Vagina (tissue), 2 donors: ENCODE data around the gene CREG2. TPM values are rescaled to one million over a fixed set of nuclear protein-coding genes. Genes with fewer than 3 reads are reported as not detected.
A peak's percentile ranks its signal among the peaks of the same experiment; 100 is the strongest.

ENCODE experiments used
- DNase-seq, 2 donors: peaks; one replicate each; pipeline ENCODE4 v3.0.0-alpha.2; 2017; ENCODE audit errors: extremely low spot score in 2 of 2
- H3K27ac ChIP-seq: fragments of 200-600 bp; sonication (generic); one replicate; pipeline ENCODE4 v1.5.1; 2019
- H3K27me3 ChIP-seq: fragments of 200-600 bp; sonication (generic); one replicate; pipeline ENCODE4 v1.5.1; 2019
- H3K36me3 ChIP-seq, 2 donors: fragments of 200-600 bp; sonication (generic); one replicate each; pipeline ENCODE4 v1.5.1; 2017 to 2019
- H3K4me1 ChIP-seq: fragments of 200-600 bp; sonication (generic); one replicate; pipeline ENCODE4 v1.5.1; 2019
- H3K4me3 ChIP-seq, 2 donors: fragments of 200-600 bp; sonication (generic); 1 replicate in 1 of 2; 2 replicates in 1 of 2; pipeline ENCODE4 v1.5.1; 2016 to 2019
- H3K9me3 ChIP-seq: fragments of 200-600 bp; sonication (generic); one replicate; pipeline ENCODE4 v1.5.1; 2019
- POLR2A ChIP-seq, 2 donors: fragments of 450-650 bp; IDR thresholded peaks; one replicate each; pipeline ENCODE4 v1.6.1; 2017; ENCODE audit warnings: antibody characterized with exemption in 2 of 2, mild to moderate bottlenecking in 2 of 2, moderate library complexity in 2 of 2
- POLR2AphosphoS5 ChIP-seq, 2 donors: sonication (generic); formaldehyde crosslinking; IDR thresholded peaks; one replicate each; pipeline ENCODE4 v1.9.0; 2017; ENCODE audit warnings: antibody characterized with exemption in 2 of 2, mild to moderate bottlenecking in 2 of 2, low read depth in 1 of 2; ENCODE audit not compliant: insufficient read depth in 1 of 2
- intact Hi-C: fragments of 100-400 bp; cut with DNase I; formaldehyde crosslinking; loops from one replicate; pipeline ENCODE4 v1.15.1; 2023
- total RNA-seq: library from RNA; depleted of rRNA; stranded (reverse); fragments of >200 nt; gene quantifications from one replicate; pipeline ENCODE4 v1.2.3, GENCODE V29; 2016
- TF ChIP-seq, protein P1 (sequence below), 3 experiments: fragments of 450-650 bp in 2 of 3; fragments of 200-600 bp in 1 of 3; sonication (generic) in 1 of 3; IDR thresholded peaks; one replicate each; pipeline ENCODE4 v1.5.1; 2017 to 2019; ENCODE audit warnings: antibody characterized with exemption in 3 of 3, mild to moderate bottlenecking in 2 of 3, moderate library complexity in 2 of 3

Gene CREG2
- total RNA-seq, 1 donor from 2014 or later, result 0.25 TPM

DNA sequence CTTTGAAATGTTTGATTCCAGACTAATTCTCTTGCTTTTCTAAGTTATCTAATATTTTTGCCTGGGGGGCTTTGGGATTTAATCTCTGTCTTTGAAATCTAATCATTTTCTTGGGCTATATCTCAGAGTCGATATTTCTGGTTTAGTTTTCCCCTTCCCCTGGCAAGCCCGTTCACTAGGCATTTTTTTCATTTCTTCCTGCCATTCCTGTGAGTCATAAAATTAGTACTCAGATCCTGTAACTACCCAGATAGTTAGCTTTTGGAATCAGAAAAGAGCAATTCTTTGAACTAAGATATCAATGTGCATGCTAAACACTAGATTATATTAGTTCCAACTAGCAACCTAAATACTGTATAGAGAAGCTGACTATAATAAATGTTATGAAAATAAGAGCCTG is 49.4 kb downstream of the CREG2 start:
- DNase-seq, result no peak
- intact Hi-C loops, result no loop called here
- no peak for TF ChIP-seq POLR2AphosphoS5 (IDR thresholded peaks at IDR 0.05; ENCODE audit: insufficient read depth in 1 of 2, low read depth in 1 of 2)
- no peak for TF ChIP-seq POLR2A (IDR thresholded peaks at IDR 0.05)
- TF ChIP-seq, protein P1, sequence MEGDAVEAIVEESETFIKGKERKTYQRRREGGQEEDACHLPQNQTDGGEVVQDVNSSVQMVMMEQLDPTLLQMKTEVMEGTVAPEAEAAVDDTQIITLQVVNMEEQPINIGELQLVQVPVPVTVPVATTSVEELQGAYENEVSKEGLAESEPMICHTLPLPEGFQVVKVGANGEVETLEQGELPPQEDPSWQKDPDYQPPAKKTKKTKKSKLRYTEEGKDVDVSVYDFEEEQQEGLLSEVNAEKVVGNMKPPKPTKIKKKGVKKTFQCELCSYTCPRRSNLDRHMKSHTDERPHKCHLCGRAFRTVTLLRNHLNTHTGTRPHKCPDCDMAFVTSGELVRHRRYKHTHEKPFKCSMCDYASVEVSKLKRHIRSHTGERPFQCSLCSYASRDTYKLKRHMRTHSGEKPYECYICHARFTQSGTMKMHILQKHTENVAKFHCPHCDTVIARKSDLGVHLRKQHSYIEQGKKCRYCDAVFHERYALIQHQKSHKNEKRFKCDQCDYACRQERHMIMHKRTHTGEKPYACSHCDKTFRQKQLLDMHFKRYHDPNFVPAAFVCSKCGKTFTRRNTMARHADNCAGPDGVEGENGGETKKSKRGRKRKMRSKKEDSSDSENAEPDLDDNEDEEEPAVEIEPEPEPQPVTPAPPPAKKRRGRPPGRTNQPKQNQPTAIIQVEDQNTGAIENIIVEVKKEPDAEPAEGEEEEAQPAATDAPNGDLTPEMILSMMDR (IDR thresholded peaks at IDR 0.05), result no peak
- H3K36me3 ChIP-seq, result no peaks in the 10 kb centered on the region
- H3K27ac ChIP-seq, result no peak overlapping the region
- H3K27me3 ChIP-seq, result no peaks in the 10 kb centered on the region
- no peaks in the 10 kb centered on the region for H3K4me1 ChIP-seq
- H3K4me3 ChIP-seq, result no peak overlapping the region
- H3K9me3 ChIP-seq, result no peaks in the 10 kb centered on the region

DNA sequence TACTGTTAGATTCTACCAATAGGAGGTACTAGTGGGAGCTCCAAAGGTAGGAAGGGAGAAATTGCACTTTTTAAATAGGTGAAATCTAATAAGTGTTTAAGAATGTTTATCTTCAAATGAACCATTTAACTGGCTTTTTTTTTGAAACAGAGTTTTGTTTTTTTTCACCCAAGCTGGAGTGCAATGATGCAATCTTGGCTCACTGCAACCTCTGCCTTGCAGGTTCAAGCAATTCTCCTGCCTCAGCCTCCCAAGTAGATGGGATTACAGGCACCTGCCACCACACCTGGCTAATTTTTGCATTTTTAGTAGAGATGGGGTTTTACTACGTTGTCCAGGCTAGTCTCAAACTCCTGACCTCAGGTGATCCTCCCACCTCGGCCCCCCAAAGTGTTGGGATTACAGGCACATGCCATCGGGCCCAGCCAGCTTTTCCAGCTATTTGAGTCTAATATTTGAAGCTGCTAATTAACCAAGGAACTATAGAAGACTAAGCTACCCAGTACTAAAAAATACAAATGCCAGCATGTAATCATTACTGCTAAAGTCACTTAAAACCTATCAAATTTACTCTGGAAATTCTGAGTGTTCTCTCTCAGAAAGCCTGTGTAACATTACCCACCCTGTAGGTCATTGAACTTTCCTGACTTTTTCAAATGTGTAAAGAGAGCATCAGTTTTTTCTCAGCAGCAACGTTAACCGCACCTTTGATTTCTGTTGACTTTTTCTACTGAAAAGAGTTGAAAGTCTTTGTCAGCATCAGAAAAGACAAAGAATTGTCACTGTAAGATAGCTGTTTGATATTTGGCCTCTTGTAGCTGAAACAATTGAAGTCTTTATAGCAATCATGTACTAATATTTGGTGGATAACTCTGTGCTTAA is 54.2 kb downstream of the CREG2 start:
- TF ChIP-seq POLR2A (IDR thresholded peaks at IDR 0.05), result no peak
- TF ChIP-seq, protein P1 (IDR thresholded peaks at IDR 0.05), result no peak
- TF ChIP-seq POLR2AphosphoS5 (IDR thresholded peaks at IDR 0.05; ENCODE audit: insufficient read depth in 1 of 2, low read depth in 1 of 2), result no peak
- no peaks in the 10 kb centered on the region for H3K9me3 ChIP-seq
- no peak for DNase-seq
- H3K4me1 ChIP-seq, result peaks cover 23% of the 10 kb centered on the region
- no peak overlapping the region for H3K27ac ChIP-seq
- no peak overlapping the region for H3K4me3 ChIP-seq
- no peaks in the 10 kb centered on the region for H3K27me3 ChIP-seq
- intact Hi-C loops, result no loop called here
- no peaks in the 10 kb centered on the region for H3K36me3 ChIP-seq

- no peak for DNase-seq
- H3K27ac ChIP-seq, result no peak overlapping the region
- intact Hi-C loops, result no loop called here
- no peak overlapping the region for H3K4me3 ChIP-seq
- TF ChIP-seq POLR2AphosphoS5 (IDR thresholded peaks at IDR 0.05; ENCODE audit: insufficient read depth in 1 of 2, low read depth in 1 of 2), result no peak
- TF ChIP-seq, protein P1 (IDR thresholded peaks at IDR 0.05), result no peak
- no peak for TF ChIP-seq POLR2A (IDR thresholded peaks at IDR 0.05)
- no peaks in the 10 kb centered on the region for H3K9me3 ChIP-seq
- H3K27me3 ChIP-seq, result no peaks in the 10 kb centered on the region
- no peaks in the 10 kb centered on the region for H3K36me3 ChIP-seq
- H3K4me1 ChIP-seq, result peaks cover 23% of the 10 kb centered on the region
These were observed 56.1 kb downstream of the CREG2 start for GRCh38 chr2:101331202-101331601.

DNA sequence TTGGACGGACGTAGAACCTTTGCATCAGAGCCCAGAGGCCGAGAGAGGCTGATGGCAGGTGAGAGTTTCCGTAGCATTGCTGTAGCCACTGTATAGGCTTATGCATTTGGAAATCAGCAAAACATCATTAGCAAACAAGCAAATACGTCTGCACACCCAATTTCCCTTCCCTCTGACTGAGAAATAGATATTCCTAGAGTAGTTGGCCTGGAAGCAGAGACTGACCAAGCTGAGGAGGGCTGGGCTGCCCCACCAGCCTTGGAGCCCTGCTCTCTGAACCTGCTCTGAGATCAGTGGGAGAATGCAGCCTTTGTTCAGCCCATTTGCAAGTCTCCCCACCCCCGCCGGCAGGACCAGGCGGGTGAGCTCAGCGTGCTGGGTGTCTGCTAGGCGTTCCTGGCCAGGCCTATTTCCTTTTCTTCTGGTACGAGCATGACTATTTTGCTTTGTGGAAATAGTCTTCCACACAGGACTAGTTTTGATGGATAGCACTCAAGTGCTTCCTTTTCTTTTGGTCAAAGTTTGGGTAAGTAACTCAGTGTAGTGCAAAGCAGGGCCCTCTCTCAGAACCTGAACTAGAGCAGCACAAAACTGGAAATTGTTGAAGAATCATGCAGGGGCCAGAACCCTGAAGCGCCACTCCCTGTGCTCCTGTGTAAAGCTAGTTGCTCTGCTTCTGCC is 56.9 kb downstream of the CREG2 start:
- H3K27ac ChIP-seq, result no peak overlapping the region

DNA sequence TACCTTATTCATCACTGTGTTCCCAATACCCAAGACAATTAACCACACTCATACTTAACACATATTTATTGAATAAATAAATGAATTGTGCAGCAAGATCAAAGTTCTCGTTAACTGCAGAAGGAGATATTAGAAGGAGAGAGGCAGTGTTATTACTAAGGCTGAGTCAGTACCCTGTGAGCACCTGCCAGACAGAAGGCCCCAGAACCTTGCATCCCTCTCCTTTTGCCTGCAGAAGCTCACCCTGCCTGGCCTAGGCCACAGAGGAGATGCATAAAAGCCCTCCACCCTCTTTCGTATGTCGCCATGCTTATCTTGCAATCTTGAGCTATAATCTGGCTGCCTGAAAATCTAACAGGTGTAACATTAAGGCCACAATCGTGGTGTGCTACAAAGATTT is 58.3 kb downstream of the CREG2 start:
- no peak for TF ChIP-seq POLR2A (IDR thresholded peaks at IDR 0.05)
- TF ChIP-seq, protein P1 (IDR thresholded peaks at IDR 0.05), result no peak
- no peak for TF ChIP-seq POLR2AphosphoS5 (IDR thresholded peaks at IDR 0.05; ENCODE audit: insufficient read depth in 1 of 2, low read depth in 1 of 2)

More for the DNA sequence above, 56.9 kb downstream of the CREG2 start:
- Histone ChIP-seq H3K4me1 (peaks cover 23% of the 10 kb centered on the region), H3K9me3 (no peaks in the 10 kb centered on the region), H3K27me3 (no peaks in the 10 kb centered on the region), H3K36me3 (no peaks in the 10 kb centered on the region), H3K4me3 (no peak overlapping the region)
- DNase-seq, result no peak
- intact Hi-C loops, result no loop called here
- no peak for TF ChIP-seq POLR2A (IDR thresholded peaks at IDR 0.05)
- TF ChIP-seq POLR2AphosphoS5 (IDR thresholded peaks at IDR 0.05; ENCODE audit: insufficient read depth in 1 of 2, low read depth in 1 of 2), result peak; percentile 16 to 17

More for the DNA sequence above, 58.3 kb downstream of the CREG2 start:
- H3K36me3 ChIP-seq, result no peaks in the 10 kb centered on the region
- no peak overlapping the region for H3K27ac ChIP-seq
- no peak overlapping the region for H3K4me3 ChIP-seq
- no peaks in the 10 kb centered on the region for H3K9me3 ChIP-seq
- peaks cover 23% of the 10 kb centered on the region for H3K4me1 ChIP-seq
- no peak for DNase-seq
- intact Hi-C loops, result no loop called here
- no peaks in the 10 kb centered on the region for H3K27me3 ChIP-seq
